Measurements from ENCODE around the gene PSMD5.

PSMD5 gene

DNA sequence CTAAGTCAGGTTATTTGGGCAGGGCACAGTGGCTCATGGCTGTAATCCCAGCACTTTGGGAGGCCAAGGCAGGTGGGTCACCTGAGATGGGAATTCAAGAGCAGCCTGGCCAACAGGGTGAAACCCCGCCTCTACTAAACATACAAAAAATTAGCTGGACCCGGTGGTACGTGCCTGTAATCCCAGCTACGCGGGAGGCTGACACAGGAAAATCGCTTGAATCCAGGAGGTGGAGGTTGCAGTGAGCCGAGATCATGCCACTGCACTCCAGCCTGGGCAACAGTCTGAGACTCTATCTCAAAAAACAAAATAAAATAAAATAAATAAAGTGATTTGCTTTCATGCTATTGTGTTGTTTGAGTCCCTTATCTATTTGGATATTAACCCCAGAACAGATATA is 41.3 kb downstream of the PSMD5 start:
- no peak for DNase-seq

DNA sequence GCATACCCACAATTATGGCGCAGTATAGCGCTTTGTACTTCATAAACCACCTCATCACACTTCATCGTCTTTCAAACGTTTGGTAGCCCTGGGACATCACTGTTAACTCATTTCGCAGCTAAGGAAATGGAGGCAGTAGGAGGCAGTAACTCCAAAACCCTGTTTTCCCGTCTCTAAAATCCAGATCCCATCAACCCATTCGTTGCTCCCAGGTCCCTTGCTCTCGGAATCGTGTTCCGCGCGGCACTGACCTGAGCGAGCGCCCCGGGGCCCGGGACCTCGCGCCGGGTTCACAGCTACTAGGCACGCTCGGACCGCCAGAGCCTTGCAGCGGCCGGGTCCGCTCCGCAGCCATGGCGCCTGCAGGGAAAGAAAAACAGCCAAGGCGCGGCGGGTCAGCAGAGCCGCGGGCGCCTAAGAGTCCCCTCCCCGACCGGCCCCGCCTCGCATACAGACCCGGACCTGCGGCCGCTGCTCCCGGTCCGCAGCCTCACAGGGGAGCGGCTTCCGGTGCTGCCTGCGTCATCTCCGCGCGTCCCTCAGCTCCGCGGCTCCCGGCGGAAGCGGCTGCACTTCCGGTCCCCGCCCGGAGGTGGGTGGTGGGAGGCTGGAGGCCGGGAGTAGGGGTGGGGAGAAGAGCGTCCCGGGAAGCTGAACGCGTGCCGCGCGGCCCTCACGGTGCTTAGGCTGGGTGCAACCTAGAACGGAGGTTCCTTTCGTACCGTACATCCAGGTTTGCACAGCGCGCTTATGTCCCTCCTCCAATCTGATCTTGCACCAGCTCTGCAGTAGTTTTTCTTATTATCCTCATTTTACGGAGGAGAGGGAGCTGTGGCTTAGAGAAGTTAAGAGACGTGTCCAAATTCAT is 49.6 kb downstream of the PSMD5 start, which contains the start of gene FBXW2:
Gene FBXW2, minus strand, starts transcription at position 519 of the 868 bp plus-strand sequence. CDS start 5,158 bp downstream, outside the sequence.
- DNase-seq, result peak; percentile 97

DNA sequence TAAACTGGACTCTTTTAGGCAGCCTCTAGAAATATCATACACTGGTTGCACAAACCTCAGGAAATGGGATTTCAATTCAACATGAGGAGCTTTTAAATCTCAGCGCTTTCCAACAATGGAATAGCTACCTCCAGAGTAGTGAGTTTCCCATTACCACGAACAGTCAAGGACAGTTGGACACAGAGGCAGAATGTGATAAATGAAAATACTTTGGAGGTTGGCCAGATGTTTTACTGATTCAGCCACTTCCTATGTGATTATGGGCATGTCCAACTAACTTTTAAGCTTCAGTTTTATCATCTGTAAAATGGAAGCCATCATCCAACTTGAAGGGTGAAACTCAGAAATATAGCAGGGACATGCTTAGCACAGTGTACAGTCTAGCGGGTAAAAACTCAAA is 51.6 kb downstream of the PSMD5 start:
- no peak for DNase-seq

DNA sequence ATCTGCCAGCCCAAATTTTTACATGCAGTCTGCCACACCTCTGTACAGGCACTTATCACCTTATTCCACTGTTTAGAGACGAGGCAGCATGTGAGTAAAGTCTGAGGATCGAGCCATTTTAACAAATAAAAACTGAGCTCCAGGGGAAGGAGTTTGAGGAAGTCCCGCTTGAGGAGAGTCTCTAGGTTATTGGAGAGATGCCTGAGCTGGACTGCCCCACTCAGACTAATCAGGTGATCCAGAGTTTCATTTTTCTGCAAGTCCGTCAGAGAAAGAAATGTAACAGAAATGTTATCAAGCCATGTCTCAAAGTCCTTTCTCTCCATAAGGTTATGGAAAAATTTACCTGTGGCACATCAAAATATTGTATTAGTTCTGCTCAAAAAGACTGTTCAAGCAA is 54.8 kb downstream of the PSMD5 start:
- DNase-seq, result no peak

DNA sequence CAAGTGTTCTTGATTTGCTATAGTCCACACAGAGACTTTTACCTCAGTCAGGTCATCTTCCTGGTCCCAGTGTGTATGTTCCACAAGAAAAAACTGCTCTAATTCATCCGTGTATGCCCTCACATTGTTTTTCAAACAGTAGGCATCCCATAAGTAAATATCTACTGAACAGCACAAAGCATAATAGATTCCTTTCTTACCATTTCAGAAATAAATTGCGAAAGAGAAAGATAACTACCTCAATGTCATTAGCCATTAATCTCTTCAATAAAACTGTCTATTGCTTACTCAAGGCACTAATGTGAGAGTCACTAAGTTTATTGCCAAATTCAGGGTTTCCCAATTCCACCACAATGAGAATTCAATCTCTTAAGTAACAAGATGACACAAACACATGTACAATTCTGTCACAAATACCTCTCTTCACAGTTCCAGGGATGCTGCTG is 59.1 kb downstream of the PSMD5 start:
- no peak for DNase-seq

DNA sequence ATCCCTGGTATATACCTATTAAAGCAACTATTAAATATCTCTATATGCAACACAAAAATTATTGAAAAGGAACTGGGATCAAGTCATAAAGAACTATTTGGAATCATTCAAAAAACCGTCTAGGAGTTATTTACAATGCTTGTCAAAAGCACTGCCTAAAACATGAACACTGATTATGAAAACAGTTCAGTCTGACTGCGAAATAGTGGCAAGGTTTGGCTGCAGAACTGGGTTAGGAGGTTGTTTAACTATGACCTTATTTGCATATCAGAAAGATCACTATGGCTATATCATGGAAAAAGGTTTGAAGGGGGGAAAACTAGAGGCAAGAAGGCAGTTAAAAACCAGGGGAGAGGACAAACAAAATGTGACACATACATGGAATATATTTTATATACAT is 61.5 kb downstream of the PSMD5 start:
- no peak for DNase-seq

DNA sequence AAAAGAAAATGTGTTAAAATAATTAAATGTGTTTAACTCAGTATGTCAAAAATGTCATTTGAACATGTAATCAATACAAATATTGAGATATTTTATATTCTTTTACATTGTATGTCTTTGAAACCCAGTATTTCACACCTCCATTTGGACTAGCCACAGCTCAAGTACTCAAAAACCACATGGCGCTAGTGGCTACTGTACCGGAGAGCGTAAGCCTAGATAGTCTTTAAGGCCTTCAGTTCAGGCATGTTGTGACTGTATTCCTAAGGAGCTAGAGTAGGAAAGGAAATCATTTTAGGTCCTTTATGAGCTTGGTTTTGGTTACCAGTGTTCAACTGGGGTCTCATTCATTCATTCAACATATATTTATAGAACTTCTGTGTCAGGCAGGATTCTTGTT is 62.4 kb downstream of the PSMD5 start:
- DNase-seq, result no peak

DNA sequence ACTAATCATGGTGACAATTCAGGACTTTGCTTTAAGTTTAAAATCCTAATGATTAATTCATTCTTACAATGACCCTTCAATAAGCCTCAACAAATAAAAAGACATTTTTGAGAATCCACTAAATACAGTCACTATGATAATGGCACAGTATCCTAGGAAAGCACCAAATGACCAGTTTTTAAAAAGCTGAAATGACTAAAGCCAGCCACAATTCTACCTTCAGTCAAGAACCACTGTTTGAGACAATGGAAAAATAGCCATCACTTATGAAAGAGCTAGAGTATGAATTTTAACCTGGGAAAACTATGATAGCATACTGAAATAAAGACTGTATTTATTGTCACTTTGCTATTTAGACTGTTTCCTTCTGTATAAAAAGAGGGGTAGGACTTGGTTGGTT is 63.5 kb downstream of the PSMD5 start:
- DNase-seq, result no peak

DNA sequence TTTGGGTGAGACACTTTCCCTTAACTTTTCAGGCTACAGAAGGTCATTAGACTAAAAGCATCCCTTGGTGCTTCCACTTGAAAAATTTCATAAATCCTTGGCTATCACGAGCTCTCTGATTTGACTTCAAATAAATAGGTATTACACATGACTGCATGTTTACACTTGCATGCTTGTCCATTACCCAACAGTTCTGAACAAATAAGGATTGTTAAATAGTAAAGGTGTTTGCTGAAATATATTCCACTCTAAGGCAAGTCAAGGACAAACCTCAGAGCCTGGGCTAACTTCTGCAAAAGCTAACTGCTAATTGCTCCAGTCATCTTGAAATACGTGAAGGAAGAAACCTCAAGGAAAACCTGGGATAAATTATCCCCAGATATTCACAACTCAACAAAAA is 64.0 kb downstream of the PSMD5 start:
- DNase-seq, result no peak

DNA sequence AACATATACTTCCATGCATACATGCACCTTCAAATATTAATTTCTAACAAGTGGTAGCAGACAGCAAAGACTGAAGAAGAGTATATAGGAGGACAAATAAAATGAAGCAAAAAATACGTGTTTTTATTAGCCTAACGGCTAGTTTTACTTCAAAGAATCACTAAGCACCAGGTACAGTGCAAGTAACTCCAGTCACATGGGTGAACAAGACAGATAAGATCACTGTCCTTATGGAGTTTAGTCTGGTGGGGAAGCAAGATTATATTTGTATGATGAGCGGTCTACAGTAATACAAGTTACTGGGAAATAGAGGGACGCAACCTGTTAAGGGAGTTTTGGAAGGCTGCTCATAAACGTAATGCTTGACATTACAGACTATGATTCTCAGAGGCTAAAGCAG is 65.5 kb downstream of the PSMD5 start:
- DNase-seq, result no peak

DNA sequence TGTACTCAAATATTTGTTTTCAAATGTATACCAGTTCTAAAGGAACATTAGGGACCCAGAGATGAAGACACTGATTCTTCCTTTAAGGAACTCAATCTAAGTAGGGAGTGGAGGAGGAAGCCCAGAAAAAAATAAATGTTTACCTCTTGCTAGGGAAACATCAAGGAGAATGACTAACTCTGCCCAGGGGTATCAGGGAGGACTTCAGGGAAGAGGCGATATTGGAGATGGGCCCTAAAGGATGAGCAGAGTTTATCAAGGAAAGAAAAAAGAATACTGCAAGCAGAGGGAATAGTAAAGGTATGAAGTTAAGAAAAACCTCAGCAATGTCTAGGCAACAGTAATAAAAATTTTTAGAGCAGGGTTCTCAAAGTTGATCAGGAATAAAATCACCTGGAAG is 65.9 kb downstream of the PSMD5 start:
- DNase-seq, result no peak

DNA sequence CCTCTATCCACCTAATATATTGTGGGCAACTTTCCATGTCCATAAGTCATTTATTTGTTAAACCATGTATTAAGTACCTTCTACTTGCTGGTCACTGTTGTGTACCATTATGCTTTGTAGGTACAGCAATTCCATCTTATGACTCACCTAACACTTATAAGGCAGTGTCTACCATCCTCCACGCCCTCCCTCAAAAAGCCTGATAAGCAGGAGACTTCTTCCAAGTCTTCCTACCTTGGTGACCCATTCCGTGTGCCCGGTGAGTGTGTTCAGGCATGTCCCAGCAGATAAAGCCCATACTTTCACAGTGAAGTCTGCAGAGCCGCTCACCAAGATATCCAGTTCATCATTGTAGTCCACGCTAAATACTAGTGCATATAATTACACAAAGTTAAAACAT is 66.9 kb downstream of the PSMD5 start:
- DNase-seq, result no peak

DNA sequence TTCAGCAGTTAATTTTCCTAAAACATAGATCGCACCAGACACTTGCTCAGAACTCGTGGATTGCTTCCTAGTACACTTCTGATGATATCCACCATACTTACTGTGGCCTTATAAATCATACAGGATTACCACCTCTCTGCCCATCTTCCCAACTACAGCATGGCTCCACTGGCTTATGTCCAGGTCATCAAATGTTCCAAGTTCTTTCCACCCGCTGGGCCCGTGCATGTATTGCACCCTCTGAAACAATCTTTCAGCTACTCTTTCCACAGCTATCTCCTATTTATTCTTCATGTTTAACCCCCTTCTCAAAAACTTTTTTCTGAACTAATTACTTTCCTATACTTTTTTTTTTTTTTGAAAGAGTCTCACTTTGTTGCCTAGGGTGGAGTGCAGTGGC is 68.0 kb downstream of the PSMD5 start:
- no peak for DNase-seq

DNA sequence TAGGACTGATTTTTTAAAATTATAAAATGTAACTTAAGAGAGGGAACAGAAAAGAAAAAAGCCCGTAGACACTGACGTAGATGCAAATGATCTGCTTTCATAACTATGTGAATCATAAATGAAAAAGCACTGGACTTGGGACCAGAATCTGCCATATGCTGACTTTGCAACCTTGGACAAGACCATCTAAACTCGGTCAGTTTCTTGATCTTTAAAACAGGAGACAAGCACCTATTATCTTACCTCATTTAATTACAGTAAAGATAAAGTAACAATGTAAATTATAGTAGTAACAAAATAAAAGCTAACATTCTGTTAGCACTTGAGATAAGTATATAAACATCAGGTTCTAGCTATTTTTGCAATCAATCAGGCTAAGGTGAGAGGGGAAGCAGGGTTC is 69.5 kb downstream of the PSMD5 start:
- DNase-seq, result no peak

DNA sequence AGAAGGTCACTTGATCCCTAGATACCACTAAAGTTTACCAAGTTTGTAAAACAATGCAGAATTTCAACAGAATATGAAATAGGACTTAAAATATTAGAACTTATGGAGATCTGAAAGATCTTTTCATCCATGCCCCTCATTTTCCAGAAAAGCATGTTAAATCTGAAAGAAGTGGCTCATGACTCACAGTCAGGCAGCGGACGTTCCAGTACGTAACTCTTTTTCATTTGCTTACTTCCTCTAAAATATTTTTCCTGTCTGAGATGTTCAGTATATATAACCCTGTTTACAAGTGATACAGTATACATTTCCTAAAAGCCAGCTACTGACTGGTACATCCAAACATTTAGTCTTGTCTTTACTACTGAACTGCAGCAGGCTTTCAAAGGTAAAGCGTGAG is 71.8 kb downstream of the PSMD5 start:
- no peak for DNase-seq

DNA sequence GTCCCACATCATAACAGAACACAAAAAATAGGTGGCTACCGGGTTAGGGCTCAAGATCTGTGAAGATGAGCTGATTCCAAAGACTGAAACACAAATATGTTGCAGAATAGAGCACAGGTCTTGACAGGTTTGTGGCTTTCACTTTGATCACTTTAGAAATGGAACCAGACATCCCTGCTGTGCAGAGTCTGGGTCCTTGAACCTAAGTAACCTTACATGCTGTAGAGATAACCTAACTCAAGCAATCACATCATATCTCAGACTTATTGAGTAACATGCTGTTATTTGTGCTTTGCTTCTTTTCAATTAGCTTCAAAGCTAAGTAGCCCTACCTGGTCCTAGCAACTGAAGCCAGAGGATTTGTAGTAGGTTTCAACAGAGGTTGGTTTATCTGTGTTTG is 73.8 kb downstream of the PSMD5 start:
- no peak for DNase-seq

DNA sequence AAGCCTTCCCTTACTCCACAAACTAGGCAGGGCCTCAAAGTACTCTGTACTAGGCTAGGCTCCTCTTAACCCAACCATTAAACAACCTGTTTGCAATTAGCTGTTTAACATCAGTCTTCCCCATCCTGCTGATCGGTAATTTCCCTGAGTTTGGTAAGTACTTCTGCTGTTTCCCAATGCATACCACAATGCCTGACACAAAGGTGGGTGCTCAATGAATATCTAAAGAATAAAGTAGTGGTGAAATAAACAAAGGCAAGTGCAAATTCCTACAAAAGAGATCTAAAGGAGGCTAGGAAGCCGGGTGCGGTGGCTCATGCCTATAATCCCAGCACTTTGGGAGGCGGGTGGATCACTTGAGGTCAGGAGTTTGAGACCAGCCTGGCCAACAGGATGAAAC is 74.5 kb downstream of the PSMD5 start:
- DNase-seq, result no peak

DNA sequence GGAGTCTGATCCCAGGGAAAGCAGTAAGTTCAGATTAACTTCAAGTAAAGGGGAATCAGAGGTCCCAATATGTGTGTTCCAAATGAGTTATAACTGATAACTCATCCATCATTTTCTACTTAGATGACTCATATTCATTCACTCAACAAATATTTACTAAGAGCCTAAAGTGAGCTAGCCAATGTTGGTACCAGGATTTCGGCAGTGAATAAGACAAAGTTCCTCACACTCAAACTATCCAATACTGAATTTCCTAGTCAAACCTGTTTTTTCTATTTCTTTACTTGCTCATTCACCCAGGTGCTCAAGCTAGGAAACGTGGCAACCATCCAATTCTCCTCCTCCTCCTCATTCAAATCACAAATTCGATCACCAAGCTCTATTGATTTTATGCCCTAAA is 75.3 kb downstream of the PSMD5 start:
- DNase-seq, result no peak
